ENCODE data around the gene ARL13B.

DNA sequence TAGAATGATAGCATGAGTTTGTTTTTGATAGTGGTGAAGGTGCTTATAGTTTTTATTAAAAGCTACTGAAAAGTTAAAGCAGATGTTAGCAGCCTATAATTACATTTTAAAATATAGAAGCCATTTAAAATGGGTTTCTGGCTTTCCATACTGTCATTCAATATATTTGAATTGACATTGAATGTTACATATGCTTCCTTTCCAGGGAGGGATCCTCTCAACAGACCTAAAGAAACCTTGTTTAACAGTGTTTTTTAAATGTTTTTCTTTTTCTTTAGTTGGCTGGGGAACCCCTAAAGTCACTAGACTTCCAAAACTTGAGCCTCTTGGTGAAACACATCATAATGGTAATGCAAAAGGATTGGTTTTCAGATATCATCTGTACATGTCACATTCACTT is 70.6 kb downstream of the ARL13B start:
- TF ChIP-seq, protein P1, sequence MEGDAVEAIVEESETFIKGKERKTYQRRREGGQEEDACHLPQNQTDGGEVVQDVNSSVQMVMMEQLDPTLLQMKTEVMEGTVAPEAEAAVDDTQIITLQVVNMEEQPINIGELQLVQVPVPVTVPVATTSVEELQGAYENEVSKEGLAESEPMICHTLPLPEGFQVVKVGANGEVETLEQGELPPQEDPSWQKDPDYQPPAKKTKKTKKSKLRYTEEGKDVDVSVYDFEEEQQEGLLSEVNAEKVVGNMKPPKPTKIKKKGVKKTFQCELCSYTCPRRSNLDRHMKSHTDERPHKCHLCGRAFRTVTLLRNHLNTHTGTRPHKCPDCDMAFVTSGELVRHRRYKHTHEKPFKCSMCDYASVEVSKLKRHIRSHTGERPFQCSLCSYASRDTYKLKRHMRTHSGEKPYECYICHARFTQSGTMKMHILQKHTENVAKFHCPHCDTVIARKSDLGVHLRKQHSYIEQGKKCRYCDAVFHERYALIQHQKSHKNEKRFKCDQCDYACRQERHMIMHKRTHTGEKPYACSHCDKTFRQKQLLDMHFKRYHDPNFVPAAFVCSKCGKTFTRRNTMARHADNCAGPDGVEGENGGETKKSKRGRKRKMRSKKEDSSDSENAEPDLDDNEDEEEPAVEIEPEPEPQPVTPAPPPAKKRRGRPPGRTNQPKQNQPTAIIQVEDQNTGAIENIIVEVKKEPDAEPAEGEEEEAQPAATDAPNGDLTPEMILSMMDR (IDR thresholded peaks at IDR 0.05): no peak
- no peak for TF ChIP-seq POLR2A (IDR thresholded peaks at IDR 0.05)

Data from uterus (tissue), 2 donors.